SK-N-SH treated with all-trans-retinoic acid at 6 μM for 48 hours (cell line): ENCODE measurements around the gene ARTN.

Experiments used
- ATAC-seq: fragments of 200-7000 bp; cut with Tn5 transposase; 3 replicates; pipeline ENCODE4 v1.9.1; 2020; ENCODE audit warnings: mild to moderate bottlenecking, moderate library complexity
- ARNTL ChIP-seq: fragments of 450-650 bp; formaldehyde crosslinking; IDR thresholded peaks from 2 replicates; pipeline ENCODE4 v1.5.0; 2020; ENCODE audit warnings: low read depth, mild to moderate bottlenecking, moderate library complexity, borderline replicate concordance
- BACH2 ChIP-seq: fragments of 250-450 bp; sonication (Bioruptor Pico); IDR thresholded peaks from 2 replicates; pipeline ENCODE4 v1.9.0; 2021; ENCODE audit warnings: mild to moderate bottlenecking, borderline replicate concordance
- CSDC2 ChIP-seq: fragments of 250-450 bp; sonication (Bioruptor Pico); IDR thresholded peaks from 2 replicates; pipeline ENCODE4 v1.5.0; 2020; ENCODE audit warnings: mild to moderate bottlenecking, moderate library complexity
- ESRRG ChIP-seq: fragments of 250-450 bp; sonication (Bioruptor Pico); IDR thresholded peaks from 2 replicates; pipeline ENCODE4 v1.6.1; 2021; ENCODE audit warnings: mild to moderate bottlenecking
- GLIS3 ChIP-seq: fragments of 250-450 bp; sonication (Bioruptor Pico); IDR thresholded peaks from 2 replicates; pipeline ENCODE4 v1.5.0; 2020; ENCODE audit warnings: mild to moderate bottlenecking, moderate library complexity
- ISL1 ChIP-seq: fragments of 250-450 bp; sonication (Bioruptor Pico); IDR thresholded peaks from 2 replicates; pipeline ENCODE4 v2.1.2; 2022; ENCODE audit warnings: mild to moderate bottlenecking, moderate library complexity
- OSR1 ChIP-seq: fragments of 250-450 bp; sonication (Bioruptor Pico); IDR thresholded peaks from 2 replicates; pipeline ENCODE4 v1.8.0; 2022; ENCODE audit warnings: moderate library complexity, mild to moderate bottlenecking, inconsistent platforms
- PPARA ChIP-seq: fragments of 250-450 bp; sonication (Bioruptor Pico); IDR thresholded peaks from 2 replicates; pipeline ENCODE4 v1.5.0; 2020; ENCODE audit warnings: mild to moderate bottlenecking, borderline replicate concordance
- RARB ChIP-seq: fragments of 250-450 bp; sonication (Bioruptor Pico); IDR thresholded peaks from 2 replicates; pipeline ENCODE4 v1.8.0; 2021; ENCODE audit warnings: mild to moderate bottlenecking, moderate library complexity
- SNAI2 ChIP-seq: fragments of 250-450 bp; sonication (Bioruptor Pico); IDR thresholded peaks from 2 replicates; pipeline ENCODE4 v1.5.0; 2020; ENCODE audit warnings: mild to moderate bottlenecking, moderate library complexity
- TCF4 ChIP-seq: fragments of 250-450 bp; sonication (Bioruptor Pico); IDR thresholded peaks from 2 replicates; pipeline ENCODE4 v1.8.0; 2021; ENCODE audit warnings: mild to moderate bottlenecking, moderate library complexity, borderline replicate concordance
- TOX ChIP-seq: fragments of 250-450 bp; sonication (Bioruptor Pico); IDR thresholded peaks from 2 replicates; pipeline ENCODE4 v1.8.0; 2021; ENCODE audit warnings: mild to moderate bottlenecking, moderate library complexity, borderline replicate concordance
- ZC3H10 ChIP-seq: fragments of 250-450 bp; sonication (Bioruptor Pico); IDR thresholded peaks from 2 replicates; pipeline ENCODE4 v1.5.1; 2021; ENCODE audit warnings: mild to moderate bottlenecking, moderate library complexity
- ZFP3 ChIP-seq: fragments of 250-450 bp; sonication (Bioruptor Pico); IDR thresholded peaks from 2 replicates; pipeline ENCODE4 v1.5.0; 2020; ENCODE audit warnings: mild to moderate bottlenecking, moderate library complexity
- ZFP30 ChIP-seq: fragments of 450-650 bp; formaldehyde crosslinking; IDR thresholded peaks from 2 replicates; pipeline ENCODE4 v1.5.0; 2022; ENCODE audit warnings: mild to moderate bottlenecking, moderate library complexity
- ZNF565 ChIP-seq: fragments of 450-650 bp; formaldehyde crosslinking; conservative IDR thresholded peaks from 2 replicates; pipeline ENCODE4 v1.5.0; 2020; ENCODE audit warnings: low read depth, mild to moderate bottlenecking, moderate library complexity
- ZNF8 ChIP-seq: fragments of 450-650 bp; formaldehyde crosslinking; IDR thresholded peaks from 2 replicates; pipeline ENCODE4 v1.5.0; 2020; ENCODE audit warnings: mild to moderate bottlenecking, moderate library complexity
- TF ChIP-seq, protein P1 (sequence below): fragments of 250-450 bp; sonication (Bioruptor Pico); IDR thresholded peaks from 2 replicates; pipeline ENCODE4 v1.8.0; 2021; ENCODE audit warnings: low read depth, mild to moderate bottlenecking, moderate library complexity, borderline replicate concordance
- TF ChIP-seq, protein P2 (sequence below): fragments of 250-450 bp; sonication (Bioruptor Pico); IDR thresholded peaks from 2 replicates; pipeline ENCODE4 v1.5.1; 2020; ENCODE audit warnings: low read depth, mild to moderate bottlenecking, moderate library complexity
- TF ChIP-seq, protein P3 (sequence below): fragments of 250-450 bp; sonication (Bioruptor Pico); IDR thresholded peaks from 2 replicates; pipeline ENCODE4 v1.5.1; 2021; ENCODE audit warnings: mild to moderate bottlenecking, moderate library complexity
- TF ChIP-seq, protein P4 (sequence below): fragments of 250-450 bp; sonication (Bioruptor Pico); IDR thresholded peaks from 2 replicates; pipeline ENCODE4 v1.5.0; 2020; ENCODE audit warnings: mild to moderate bottlenecking, moderate library complexity

Gene ARTN

GRCh38 chr1:43938892-43939587, 5.4 kb downstream of the ARTN start:
- ATAC-seq = no peak
- no peak for TF ChIP-seq SNAI2 (CRISPR knock-in tag)
- TF ChIP-seq ZNF565 (CRISPR knock-in tag) = no peak
- TF ChIP-seq, protein P1, sequence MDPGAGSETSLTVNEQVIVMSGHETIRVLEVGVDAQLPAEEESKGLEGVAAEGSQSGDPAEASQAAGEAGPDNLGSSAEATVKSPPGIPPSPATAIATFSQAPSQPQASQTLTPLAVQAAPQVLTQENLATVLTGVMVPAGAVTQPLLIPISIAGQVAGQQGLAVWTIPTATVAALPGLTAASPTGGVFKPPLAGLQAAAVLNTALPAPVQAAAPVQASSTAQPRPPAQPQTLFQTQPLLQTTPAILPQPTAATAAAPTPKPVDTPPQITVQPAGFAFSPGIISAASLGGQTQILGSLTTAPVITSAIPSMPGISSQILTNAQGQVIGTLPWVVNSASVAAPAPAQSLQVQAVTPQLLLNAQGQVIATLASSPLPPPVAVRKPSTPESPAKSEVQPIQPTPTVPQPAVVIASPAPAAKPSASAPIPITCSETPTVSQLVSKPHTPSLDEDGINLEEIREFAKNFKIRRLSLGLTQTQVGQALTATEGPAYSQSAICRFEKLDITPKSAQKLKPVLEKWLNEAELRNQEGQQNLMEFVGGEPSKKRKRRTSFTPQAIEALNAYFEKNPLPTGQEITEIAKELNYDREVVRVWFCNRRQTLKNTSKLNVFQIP (CRISPR knock-in tag) = no peak
- TF ChIP-seq RARB (CRISPR knock-in tag) = no peak
- TF ChIP-seq ZC3H10 (CRISPR knock-in tag) = no peak
- TF ChIP-seq, protein P2, sequence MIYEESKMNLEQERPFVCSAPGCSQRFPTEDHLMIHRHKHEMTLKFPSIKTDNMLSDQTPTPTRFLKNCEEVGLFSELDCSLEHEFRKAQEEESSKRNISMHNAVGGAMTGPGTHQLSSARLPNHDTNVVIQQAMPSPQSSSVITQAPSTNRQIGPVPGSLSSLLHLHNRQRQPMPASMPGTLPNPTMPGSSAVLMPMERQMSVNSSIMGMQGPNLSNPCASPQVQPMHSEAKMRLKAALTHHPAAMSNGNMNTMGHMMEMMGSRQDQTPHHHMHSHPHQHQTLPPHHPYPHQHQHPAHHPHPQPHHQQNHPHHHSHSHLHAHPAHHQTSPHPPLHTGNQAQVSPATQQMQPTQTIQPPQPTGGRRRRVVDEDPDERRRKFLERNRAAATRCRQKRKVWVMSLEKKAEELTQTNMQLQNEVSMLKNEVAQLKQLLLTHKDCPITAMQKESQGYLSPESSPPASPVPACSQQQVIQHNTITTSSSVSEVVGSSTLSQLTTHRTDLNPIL (CRISPR knock-in tag) = no peak
- TF ChIP-seq, protein P3, sequence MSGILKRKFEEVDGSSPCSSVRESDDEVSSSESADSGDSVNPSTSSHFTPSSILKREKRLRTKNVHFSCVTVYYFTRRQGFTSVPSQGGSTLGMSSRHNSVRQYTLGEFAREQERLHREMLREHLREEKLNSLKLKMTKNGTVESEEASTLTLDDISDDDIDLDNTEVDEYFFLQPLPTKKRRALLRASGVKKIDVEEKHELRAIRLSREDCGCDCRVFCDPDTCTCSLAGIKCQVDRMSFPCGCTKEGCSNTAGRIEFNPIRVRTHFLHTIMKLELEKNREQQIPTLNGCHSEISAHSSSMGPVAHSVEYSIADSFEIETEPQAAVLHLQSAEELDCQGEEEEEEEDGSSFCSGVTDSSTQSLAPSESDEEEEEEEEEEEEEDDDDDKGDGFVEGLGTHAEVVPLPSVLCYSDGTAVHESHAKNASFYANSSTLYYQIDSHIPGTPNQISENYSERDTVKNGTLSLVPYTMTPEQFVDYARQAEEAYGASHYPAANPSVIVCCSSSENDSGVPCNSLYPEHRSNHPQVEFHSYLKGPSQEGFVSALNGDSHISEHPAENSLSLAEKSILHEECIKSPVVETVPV (CRISPR knock-in tag) = no peak
- no peak for TF ChIP-seq ISL1 (CRISPR knock-in tag)
- TF ChIP-seq OSR1 = no peak
- no peak for TF ChIP-seq CSDC2
- no peak for TF ChIP-seq ZFP30 (CRISPR knock-in tag)
- no peak for TF ChIP-seq GLIS3
- no peak for TF ChIP-seq ZNF8 (CRISPR knock-in tag)
- TF ChIP-seq BACH2 (CRISPR knock-in tag) = no peak
- TF ChIP-seq ARNTL (CRISPR knock-in tag) = no peak
- TF ChIP-seq TOX = no peak

DNA sequence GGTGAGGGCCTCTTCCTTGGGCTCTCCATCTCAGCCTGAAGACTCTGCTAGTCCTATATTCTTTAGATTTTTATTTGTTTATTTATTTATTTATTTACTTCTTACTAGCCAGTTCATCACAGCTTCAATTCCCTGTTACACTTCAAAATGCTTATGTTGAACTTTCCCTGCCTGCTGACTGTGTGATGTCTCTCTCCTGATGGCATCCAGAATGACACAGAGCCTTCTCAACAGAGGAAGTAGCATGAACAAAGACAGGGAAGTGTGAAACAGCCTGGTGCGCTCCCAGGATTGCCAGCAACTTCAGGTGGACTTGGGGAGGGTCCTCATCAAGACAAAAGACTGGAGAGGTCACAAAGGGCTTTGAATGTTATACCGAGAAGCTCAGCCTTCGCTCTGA, 8.8 kb downstream of the ARTN start:
- no peak for ATAC-seq
- TF ChIP-seq, protein P3 (CRISPR knock-in tag) = no peak
- TF ChIP-seq GLIS3 (no peak), ESRRG (CRISPR knock-in tag) (no peak), ARNTL (CRISPR knock-in tag) (no peak), TCF4 (CRISPR knock-in tag) (no peak), SNAI2 (CRISPR knock-in tag) (no peak), ZFP3 (no peak), ZNF8 (CRISPR knock-in tag) (no peak), PPARA (CRISPR knock-in tag) (no peak), OSR1 (no peak)
- TF ChIP-seq, protein P2 (CRISPR knock-in tag) = no peak
- TF ChIP-seq, protein P4, sequence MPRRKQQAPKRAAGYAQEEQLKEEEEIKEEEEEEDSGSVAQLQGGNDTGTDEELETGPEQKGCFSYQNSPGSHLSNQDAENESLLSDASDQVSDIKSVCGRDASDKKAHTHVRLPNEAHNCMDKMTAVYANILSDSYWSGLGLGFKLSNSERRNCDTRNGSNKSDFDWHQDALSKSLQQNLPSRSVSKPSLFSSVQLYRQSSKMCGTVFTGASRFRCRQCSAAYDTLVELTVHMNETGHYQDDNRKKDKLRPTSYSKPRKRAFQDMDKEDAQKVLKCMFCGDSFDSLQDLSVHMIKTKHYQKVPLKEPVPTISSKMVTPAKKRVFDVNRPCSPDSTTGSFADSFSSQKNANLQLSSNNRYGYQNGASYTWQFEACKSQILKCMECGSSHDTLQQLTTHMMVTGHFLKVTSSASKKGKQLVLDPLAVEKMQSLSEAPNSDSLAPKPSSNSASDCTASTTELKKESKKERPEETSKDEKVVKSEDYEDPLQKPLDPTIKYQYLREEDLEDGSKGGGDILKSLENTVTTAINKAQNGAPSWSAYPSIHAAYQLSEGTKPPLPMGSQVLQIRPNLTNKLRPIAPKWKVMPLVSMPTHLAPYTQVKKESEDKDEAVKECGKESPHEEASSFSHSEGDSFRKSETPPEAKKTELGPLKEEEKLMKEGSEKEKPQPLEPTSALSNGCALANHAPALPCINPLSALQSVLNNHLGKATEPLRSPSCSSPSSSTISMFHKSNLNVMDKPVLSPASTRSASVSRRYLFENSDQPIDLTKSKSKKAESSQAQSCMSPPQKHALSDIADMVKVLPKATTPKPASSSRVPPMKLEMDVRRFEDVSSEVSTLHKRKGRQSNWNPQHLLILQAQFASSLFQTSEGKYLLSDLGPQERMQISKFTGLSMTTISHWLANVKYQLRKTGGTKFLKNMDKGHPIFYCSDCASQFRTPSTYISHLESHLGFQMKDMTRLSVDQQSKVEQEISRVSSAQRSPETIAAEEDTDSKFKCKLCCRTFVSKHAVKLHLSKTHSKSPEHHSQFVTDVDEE (CRISPR knock-in tag) = no peak
